ENCODE data around the gene ADAM17.
"Not testable (repeated sequence)": the region's sequence is repeated elsewhere in the genome, so short reads cannot be mapped to it uniquely, and the experiment has no call there.

The ADAM17 gene

GRCh38 chr2:9517118-9517782, 38.4 kb downstream of the ADAM17 start:
- no peak for DNase-seq

GRCh38 chr2:9513946-9514345, 41.7 kb downstream of the ADAM17 start:
- not testable (repeated sequence) for DNase-seq

DNA sequence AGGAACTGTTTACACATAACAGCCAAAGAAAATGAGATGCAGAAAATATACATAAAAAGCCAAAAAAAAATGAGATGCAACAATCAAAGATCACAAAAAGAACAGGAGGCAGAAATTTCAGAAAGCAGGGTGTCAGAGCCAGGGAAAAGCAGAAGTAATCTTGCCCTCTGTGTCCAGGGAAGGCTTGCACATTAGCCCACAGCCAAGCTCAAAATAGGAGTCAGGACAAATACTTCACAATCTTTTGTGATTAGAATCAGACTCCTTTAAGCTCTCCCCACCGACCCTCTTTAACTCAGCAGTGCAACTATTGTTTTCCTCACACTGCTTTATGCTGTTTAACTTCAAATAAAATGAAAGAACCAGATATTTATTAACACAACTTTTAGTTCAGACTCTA, 46.7 kb downstream of the ADAM17 start:
- no peak for DNase-seq

GRCh38 chr2:9498210-9498609, 57.4 kb downstream of the ADAM17 start:
- DNase-seq = no peak

- DNase-seq = peak; percentile 82
These were observed 58.6 kb downstream of the ADAM17 start for GRCh38 chr2:9497017-9497416.

GRCh38 chr2:9494081-9494480, 61.5 kb downstream of the ADAM17 start:
- no peak for DNase-seq

GRCh38 chr2:9493478-9493877, 62.2 kb downstream of the ADAM17 start:
- no peak for DNase-seq

DNA sequence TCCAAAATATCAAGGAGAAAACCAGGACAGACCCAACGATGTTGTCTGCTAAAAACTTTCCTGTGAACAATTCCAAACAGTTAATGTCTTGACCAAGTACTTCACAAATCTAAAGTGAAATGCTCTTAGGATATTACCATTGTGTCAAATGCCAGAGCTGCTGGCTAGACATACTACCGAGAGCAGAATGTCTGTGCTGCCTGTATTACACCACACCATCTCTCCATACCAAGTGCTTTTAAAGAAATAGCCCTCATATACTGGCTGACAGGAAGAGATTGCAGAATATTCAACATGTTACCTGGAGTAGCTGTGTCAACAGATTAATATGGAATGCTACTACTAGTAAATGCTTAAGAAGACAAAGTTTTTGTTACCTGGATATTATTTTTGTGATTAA, 62.7 kb downstream of the ADAM17 start:
- no peak for DNase-seq

GRCh38 chr2:9490789-9491188, 64.8 kb downstream of the ADAM17 start:
- DNase-seq = no peak

- no peak for DNase-seq
These were observed 66.8 kb downstream of the ADAM17 start for GRCh38 chr2:9488583-9489547.

GRCh38 chr2:9484533-9484932, 71.1 kb downstream of the ADAM17 start:
- no peak for DNase-seq

DNA sequence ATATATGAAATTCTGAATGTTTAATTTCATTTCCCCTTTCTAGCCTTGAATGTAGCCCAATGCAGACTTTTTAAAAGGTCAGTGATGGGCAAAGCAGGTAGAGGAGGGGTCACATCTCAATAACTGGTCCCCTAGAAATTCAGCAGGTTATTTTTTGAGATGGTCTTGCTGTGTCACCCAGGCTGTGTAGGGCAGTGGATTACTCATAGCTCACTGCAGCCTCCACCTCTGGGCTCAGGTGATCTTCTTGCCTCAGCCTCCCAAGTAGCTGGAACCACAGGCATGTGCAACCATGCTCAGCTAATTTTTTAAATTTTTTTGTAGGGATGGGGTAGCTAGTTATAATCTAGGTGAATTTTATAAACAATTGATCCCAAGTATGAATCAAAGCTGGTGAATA, 72.5 kb downstream of the ADAM17 start:
- no peak for DNase-seq

- DNase-seq = no peak
These were observed 75.5 kb downstream of the ADAM17 start for GRCh38 chr2:9480157-9480556.

DNA sequence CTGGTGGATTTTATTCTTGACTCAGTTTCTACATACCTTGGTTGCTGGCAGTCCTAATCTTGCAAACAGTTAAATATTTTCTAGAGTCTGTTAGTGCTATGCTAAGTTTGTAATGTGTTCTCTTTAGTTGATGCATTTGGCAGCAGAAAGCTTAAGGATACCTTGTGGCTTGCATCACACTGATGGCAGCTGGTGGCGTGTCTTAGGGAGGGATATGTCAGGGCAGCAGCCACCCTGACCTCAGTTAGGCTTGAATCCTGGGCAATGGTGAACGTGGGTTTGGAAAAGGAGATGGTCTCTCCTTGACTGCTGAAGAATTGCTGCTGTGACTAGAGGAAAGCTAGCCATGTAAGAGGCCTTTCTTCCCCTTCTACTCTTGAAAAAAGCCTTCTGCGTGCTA, 77.1 kb downstream of the ADAM17 start:
- DNase-seq = no peak

DNA sequence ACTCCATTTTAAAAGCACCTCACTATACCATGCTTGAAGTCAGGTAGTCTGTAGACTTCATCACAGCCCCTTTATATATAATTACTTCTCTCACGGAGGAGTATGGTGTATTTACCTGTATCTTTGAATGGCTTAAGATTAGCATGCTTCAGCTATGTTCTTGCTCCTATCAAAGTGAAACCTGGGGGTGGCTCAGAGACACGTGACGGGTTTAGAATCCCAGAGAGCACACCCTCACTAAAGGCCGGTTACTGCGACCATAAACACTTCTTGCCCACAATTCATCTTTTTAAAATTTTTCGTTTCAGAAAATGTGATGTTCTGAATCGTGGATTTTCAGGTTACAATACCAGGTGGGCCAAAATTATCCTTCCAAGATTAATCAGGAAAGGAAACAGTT, 77.7 kb downstream of the ADAM17 start:
- no peak for DNase-seq

- peak; percentile 57 for DNase-seq
These were observed 81.1 kb downstream of the ADAM17 start, which contains the start of gene IAH1 for GRCh38 chr2:9474361-9475057. IAH1 (plus strand) TSS chr2:9474551; CDS start chr2:9474567, 16 bp downstream.

GRCh38 chr2:9473985-9474360, 81.7 kb downstream of the ADAM17 start:
- DNase-seq = no peak

DNA sequence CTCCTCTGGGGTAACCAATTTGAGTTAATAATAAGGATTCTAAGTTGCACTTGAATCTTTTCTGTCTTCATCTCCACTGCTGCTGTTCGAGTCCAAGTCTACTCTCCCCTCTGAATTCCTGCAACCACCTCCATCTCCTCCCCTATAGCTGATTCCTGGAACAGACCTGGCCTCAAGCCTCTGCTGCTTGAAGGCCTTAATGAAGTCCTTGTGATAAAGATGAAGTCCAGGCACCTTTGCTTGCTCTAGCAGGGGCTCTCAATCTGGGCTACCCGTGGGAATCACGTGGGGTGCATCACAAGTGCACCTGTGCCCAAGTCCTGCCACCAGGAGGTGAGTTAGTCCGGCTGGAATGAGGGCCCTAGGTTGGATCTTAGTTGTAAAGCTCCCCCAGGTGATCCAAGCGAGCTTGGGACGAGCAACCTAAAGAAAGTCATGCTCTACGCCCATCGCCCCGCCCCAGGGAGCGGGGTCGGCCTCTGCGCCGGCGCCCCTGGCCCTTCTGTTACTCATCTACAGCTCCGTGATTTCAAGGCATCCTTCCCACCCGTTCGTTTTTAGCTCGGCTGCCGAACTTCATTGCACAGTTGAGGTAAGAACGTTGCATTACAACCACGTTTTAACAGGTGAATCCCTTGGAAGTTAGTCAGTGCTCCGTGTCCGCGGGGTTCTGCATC, 82.2 kb downstream of the ADAM17 start:
- DNase-seq = peak; percentile 17

GRCh38 chr2:9472511-9472910, 83.1 kb downstream of the ADAM17 start:
- DNase-seq = no peak

DNA sequence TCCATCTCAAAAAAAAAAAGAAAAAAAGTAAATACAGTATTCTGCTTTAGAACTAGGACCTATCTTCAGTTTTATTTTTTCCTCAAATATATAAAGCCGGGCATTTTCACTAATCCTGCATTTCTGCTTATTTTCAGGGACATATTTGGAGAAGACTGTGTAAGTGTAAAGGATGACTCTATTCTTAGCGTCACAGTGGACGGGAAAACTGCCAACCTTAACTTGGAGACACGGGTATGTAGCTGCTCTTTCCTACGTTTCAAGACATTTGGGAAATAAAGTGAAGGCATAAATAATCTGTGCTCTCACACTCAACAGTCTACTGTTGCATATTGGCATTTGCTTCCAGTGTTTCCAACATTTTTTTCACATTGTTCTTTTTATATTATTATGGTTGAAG, 84.4 kb downstream of the ADAM17 start:
- DNase-seq = no peak

- no peak for DNase-seq
These were observed 87.9 kb downstream of the ADAM17 start for GRCh38 chr2:9467687-9468086.

GRCh38 chr2:9466147-9466683, 89.4 kb downstream of the ADAM17 start:
- no peak for DNase-seq

- no peak for DNase-seq
These were observed 90.5 kb downstream of the ADAM17 start for GRCh38 chr2:9465170-9465569.

All from NCI-H345 (cell line).